ENCODE results near the gene GALNT16. TPM values are rescaled to one million over a fixed set of nuclear protein-coding genes. Genes with fewer than 3 reads are reported as not detected.

The GALNT16 gene
- total and polyA plus RNA-seq, 11 donors, result 17.0 to 81.6 (median 51.3) TPM

DNA sequence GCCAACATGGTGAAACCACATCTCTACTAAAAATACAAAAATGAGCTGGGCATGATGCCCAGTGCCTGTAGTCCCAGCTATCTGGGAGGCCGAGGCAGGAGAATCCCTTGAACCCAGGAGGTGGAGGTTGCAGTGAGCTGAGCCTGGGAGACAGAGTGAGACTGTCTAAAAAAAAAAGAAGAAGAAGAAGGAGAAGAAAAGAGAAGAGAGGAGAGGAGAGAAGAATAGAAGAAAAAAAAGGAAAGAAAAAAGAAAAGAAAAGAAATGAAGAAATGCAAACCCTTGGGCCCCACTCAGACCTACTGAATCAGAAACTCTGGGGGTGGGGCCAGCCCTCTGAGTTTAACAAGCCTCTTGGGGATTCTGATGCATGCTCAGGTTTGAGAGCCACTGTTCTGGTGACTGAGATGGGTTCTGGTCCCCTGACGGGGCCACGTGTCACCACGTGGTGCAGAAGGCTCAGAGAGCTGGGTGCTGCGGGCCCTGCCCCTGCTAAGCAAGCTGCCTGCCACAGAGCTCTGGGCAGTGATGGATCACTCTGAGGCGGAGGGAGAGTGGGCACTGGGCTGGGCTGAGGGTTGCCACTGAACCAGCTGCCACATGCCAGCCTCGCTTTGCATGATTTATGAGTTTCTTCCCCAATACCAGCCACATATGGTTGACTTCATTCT is 100.6 kb downstream of the GALNT16 start:
- H3K9me3 ChIP-seq, result no peaks in the 10 kb centered on the region
- ATAC-seq, result no peak
- no peak overlapping the region for H3K4me3 ChIP-seq
- no peaks in the 10 kb centered on the region for H3K36me3 ChIP-seq
- DNase-seq, result no peak
- peaks cover 0 to 10% (median 6%) of the 10 kb centered on the region in 12 donors for H3K4me1 ChIP-seq
- H3K27me3 ChIP-seq, result no peaks in the 10 kb centered on the region
- 76 to 85% (median 81%) methylated on average over 6 to 7 of the region's 7 CpGs for WGBS, 4 donors
- no peak for TF ChIP-seq POLR2A (IDR thresholded peaks at IDR 0.05)
- TF ChIP-seq, protein P1, sequence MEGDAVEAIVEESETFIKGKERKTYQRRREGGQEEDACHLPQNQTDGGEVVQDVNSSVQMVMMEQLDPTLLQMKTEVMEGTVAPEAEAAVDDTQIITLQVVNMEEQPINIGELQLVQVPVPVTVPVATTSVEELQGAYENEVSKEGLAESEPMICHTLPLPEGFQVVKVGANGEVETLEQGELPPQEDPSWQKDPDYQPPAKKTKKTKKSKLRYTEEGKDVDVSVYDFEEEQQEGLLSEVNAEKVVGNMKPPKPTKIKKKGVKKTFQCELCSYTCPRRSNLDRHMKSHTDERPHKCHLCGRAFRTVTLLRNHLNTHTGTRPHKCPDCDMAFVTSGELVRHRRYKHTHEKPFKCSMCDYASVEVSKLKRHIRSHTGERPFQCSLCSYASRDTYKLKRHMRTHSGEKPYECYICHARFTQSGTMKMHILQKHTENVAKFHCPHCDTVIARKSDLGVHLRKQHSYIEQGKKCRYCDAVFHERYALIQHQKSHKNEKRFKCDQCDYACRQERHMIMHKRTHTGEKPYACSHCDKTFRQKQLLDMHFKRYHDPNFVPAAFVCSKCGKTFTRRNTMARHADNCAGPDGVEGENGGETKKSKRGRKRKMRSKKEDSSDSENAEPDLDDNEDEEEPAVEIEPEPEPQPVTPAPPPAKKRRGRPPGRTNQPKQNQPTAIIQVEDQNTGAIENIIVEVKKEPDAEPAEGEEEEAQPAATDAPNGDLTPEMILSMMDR (IDR thresholded peaks at IDR 0.05), result no peak
- H3K27ac ChIP-seq, result no peak overlapping the region
- intact Hi-C loops (cut with DNase I), result loop anchor here in 7 of 10 donors (5.0 to 10.0 kb wide), 5 partner anchors 113 to 236 kb away; partner anchors contain the start of gene DCAF5 (in 1 of the 7)

DNA sequence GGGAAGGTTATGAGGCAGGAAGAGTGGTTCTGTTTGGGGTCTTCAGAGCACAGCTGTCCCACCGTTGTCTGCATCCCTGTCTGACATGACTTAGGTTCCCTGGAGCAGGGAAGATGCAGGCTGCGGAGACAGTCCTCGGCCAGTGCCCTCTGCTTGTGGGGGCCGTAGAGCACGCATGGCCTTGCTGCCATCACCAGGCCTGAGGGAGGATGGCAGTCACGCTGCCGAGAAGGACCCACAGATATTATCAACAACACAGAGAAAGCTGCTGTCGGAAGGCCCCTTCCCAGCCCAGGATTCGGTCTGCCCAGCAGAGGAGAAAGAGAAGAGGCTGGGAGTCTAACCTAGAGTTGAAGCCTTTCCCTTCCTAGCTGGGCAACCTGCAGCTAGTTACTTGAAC is 103.1 kb downstream of the GALNT16 start:
- DNase-seq, result peak in 4 of 5 donors; percentile 39 to 55 (median 48)
- no peak overlapping the region for H3K4me3 ChIP-seq
- H3K9me3 ChIP-seq, result no peaks in the 10 kb centered on the region
- no peaks in the 10 kb centered on the region for H3K27me3 ChIP-seq
- no peaks in the 10 kb centered on the region for H3K4me1 ChIP-seq
- no peak overlapping the region for H3K27ac ChIP-seq
- H3K36me3 ChIP-seq, result no peaks in the 10 kb centered on the region
- intact Hi-C loops (cut with DNase I), result loop anchor here in 9 of 10 donors (1.0 to 10.0 kb wide), 7 partner anchors 116 to 238 kb away; partner anchors contain the start of gene DCAF5 (in 1 of the 9)
- peak; percentile 70 to 92 (median 88) for ATAC-seq
- WGBS, 4 donors, result 16 to 26% (median 22%) methylated on average over 9 of the region's 9 CpGs
- no peak for TF ChIP-seq POLR2A (IDR thresholded peaks at IDR 0.05)
- TF ChIP-seq, protein P1 (IDR thresholded peaks at IDR 0.05), result peak; percentile 31 to 70 (median 54)

DNA sequence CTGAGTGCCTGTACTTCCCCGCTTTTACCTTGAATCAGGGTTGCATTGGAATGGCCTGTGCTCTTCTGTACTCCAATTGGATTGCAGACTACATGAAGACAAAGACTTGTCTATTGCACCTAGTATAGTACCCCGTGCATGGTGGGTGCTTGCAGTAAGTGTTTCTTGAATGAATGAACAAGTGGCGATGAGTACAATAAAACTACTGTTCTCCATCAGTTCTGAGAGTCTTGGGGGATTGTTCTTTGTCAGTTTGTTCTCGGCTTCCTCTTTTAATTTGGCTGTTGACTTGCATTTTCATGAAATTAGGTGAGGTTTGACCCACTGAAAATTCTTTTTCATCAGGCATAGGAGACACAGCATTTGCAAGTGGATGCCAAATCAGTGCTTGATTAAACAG is 104.0 kb downstream of the GALNT16 start:
- Histone ChIP-seq H3K9me3 (no peaks in the 10 kb centered on the region), H3K4me3 (no peak overlapping the region), H3K4me1 (no peaks in the 10 kb centered on the region), H3K27me3 (no peaks in the 10 kb centered on the region), H3K36me3 (no peaks in the 10 kb centered on the region), H3K27ac (no peak overlapping the region)
- WGBS, 4 donors, result 81 to 92% (median 86%) methylated on average over 4 of the region's 4 CpGs
- TF ChIP-seq POLR2A (IDR thresholded peaks at IDR 0.05), result no peak
- TF ChIP-seq, protein P1 (IDR thresholded peaks at IDR 0.05), result no peak
- intact Hi-C loops (cut with DNase I), result loop anchor here in 9 of 10 donors (1.0 to 10.0 kb wide), 7 partner anchors 117 to 239 kb away; partner anchors contain the start of gene DCAF5 (in 1 of the 9)
- DNase-seq, result no peak
- ATAC-seq, result no peak

DNA sequence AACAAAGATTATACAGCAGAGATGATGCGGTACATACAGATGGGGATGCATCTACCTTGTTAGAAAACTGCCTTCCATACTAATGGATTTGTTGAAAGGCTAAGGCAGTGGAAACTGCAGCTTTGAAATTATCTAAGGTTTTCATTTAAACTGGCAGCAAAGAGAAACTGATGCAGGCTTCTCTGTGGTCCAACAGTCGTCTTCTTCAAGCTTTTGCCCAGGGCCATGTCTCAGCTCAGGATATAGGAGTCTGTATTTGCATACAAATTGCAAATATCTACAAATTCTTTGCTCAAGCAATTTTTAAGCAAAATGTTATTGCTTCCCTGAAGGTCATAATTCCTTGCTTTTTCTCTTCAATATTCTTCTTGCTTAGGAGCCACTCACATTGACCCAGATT is 104.4 kb downstream of the GALNT16 start:
- Histone ChIP-seq H3K27ac (no peak overlapping the region), H3K9me3 (no peaks in the 10 kb centered on the region), H3K27me3 (no peaks in the 10 kb centered on the region), H3K36me3 (no peaks in the 10 kb centered on the region), H3K4me1 (no peaks in the 10 kb centered on the region), H3K4me3 (no peak overlapping the region)
- intact Hi-C loops (cut with DNase I), result loop anchor here in 7 of 10 donors (5.0 to 10.0 kb wide), 5 partner anchors 117 to 240 kb away; partner anchors contain the start of gene DCAF5 (in 1 of the 7)
- WGBS, 4 donors, result 79 to 95% (median 89%) methylated on average over 2 of the region's 2 CpGs
- TF ChIP-seq, protein P1 (IDR thresholded peaks at IDR 0.05), result no peak
- no peak for TF ChIP-seq POLR2A (IDR thresholded peaks at IDR 0.05)
- ATAC-seq (no peak), DNase-seq (no peak)

All from heart left ventricle (tissue), 16 donors.